ENCODE measurements around the gene LGR6. TPM values are rescaled to one million over a fixed set of nuclear protein-coding genes. Genes with fewer than 3 reads are reported as not detected.

The LGR6 gene
- total and polyA plus RNA-seq, 10 of the 15 experiments (the other 5 are each of a cell fraction or from before 2014, with no cell fraction given): not detected

- no peaks in the 10 kb centered on the region for H4K20me1 ChIP-seq (ENCODE audit: control insufficient read depth, insufficient read depth)
- SMC1A ChIA-PET (ENCODE audit: uncharacterized antibody, unreplicated experiment): no interaction called here
- no peak overlapping the region for H3K4me2 ChIP-seq (ENCODE audit: control insufficient read depth, insufficient read depth)
- no peak for ATAC-seq
- H3K4me1 ChIP-seq (ENCODE audit: control insufficient read depth, insufficient read depth, low read length): no peaks in the 10 kb centered on the region
- H3K9me3 ChIP-seq (replicated peaks; ENCODE audit: control insufficient read depth, insufficient read depth, low read length): no peaks in the 10 kb centered on the region
- no peaks in the 10 kb centered on the region for H3K79me2 ChIP-seq (ENCODE audit: control insufficient read depth, insufficient read depth, low read length)
- no peaks in the 10 kb centered on the region for H3K36me3 ChIP-seq (ENCODE audit: control insufficient read depth in 2 of 2, insufficient read depth in 2 of 2, low read length in 1 of 2)
- RAD21 ChIA-PET (ENCODE audit: unreplicated experiment): no interaction called here
- POLR2A ChIA-PET: no interaction called here
- TF ChIP-seq, protein P1, sequence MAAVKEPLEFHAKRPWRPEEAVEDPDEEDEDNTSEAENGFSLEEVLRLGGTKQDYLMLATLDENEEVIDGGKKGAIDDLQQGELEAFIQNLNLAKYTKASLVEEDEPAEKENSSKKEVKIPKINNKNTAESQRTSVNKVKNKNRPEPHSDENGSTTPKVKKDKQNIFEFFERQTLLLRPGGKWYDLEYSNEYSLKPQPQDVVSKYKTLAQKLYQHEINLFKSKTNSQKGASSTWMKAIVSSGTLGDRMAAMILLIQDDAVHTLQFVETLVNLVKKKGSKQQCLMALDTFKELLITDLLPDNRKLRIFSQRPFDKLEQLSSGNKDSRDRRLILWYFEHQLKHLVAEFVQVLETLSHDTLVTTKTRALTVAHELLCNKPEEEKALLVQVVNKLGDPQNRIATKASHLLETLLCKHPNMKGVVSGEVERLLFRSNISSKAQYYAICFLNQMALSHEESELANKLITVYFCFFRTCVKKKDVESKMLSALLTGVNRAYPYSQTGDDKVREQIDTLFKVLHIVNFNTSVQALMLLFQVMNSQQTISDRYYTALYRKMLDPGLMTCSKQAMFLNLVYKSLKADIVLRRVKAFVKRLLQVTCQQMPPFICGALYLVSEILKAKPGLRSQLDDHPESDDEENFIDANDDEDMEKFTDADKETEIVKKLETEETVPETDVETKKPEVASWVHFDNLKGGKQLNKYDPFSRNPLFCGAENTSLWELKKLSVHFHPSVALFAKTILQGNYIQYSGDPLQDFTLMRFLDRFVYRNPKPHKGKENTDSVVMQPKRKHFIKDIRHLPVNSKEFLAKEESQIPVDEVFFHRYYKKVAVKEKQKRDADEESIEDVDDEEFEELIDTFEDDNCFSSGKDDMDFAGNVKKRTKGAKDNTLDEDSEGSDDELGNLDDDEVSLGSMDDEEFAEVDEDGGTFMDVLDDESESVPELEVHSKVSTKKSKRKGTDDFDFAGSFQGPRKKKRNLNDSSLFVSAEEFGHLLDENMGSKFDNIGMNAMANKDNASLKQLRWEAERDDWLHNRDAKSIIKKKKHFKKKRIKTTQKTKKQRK (IDR thresholded peaks at IDR 0.05; ENCODE audit: low read depth, low read length): no peak
- TF ChIP-seq MEF2B (IDR thresholded peaks at IDR 0.05; ENCODE audit: partially characterized antibody, poor library complexity, severe bottlenecking) (no peak), PAX8 (IDR thresholded peaks at IDR 0.05) (no peak), HDAC6 (IDR thresholded peaks at IDR 0.05; ENCODE audit: unreplicated experiment) (no peak), BCLAF1 (IDR thresholded peaks at IDR 0.05) (no peak)
- TF ChIP-seq, protein P2, sequence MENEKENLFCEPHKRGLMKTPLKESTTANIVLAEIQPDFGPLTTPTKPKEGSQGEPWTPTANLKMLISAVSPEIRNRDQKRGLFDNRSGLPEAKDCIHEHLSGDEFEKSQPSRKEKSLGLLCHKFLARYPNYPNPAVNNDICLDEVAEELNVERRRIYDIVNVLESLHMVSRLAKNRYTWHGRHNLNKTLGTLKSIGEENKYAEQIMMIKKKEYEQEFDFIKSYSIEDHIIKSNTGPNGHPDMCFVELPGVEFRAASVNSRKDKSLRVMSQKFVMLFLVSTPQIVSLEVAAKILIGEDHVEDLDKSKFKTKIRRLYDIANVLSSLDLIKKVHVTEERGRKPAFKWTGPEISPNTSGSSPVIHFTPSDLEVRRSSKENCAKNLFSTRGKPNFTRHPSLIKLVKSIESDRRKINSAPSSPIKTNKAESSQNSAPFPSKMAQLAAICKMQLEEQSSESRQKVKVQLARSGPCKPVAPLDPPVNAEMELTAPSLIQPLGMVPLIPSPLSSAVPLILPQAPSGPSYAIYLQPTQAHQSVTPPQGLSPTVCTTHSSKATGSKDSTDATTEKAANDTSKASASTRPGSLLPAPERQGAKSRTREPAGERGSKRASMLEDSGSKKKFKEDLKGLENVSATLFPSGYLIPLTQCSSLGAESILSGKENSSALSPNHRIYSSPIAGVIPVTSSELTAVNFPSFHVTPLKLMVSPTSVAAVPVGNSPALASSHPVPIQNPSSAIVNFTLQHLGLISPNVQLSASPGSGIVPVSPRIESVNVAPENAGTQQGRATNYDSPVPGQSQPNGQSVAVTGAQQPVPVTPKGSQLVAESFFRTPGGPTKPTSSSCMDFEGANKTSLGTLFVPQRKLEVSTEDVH (IDR thresholded peaks at IDR 0.05; ENCODE audit: low read depth, partially characterized antibody): no peak
- in situ Hi-C loops (cut with MboI) (no loop called here), intact Hi-C loops (cut with micrococcal nuclease; ENCODE audit: unreplicated experiment) (loop anchor here (10.0 kb wide), 1 partner anchor 76 kb away; the partner anchor contains the start of gene LGR6)
- H2AFZ ChIP-seq (ENCODE audit: control insufficient read depth, low read depth, low read length): no peak overlapping the region
- no peak overlapping the region for H3K9ac ChIP-seq (ENCODE audit: control insufficient read depth, insufficient read depth, low read length)
- no peak for FAIRE-seq
- DNase-seq (ENCODE audit: low read depth, low spot score): no peak
- no peak overlapping the region for H3K4me3 ChIP-seq
- peaks cover 0 to 2% of the 10 kb centered on the region in 2 experiments; a peak in 2 of 4 replicates for H3K27me3 ChIP-seq (replicated peaks in 1 of 2; ENCODE audit: control insufficient read depth in 2 of 2, insufficient read depth in 2 of 2, low read length in 1 of 2)
- WGBS (ENCODE audit: insufficient coverage, insufficient replicate concordance, low lambda C conversion rate, missing lambda C conversion rate): 19% methylated on average over 8 of the region's 8 CpGs
- no TSS peak for BruUV-seq (replicated peaks)
- CTCF ChIA-PET: interaction anchor here (0.7 to 1.7 kb wide), 2 partner anchors 46 to 51 kb away, joined by 3 read pairs; no protein-coding TSS in a partner anchor
- H3K27ac ChIP-seq (ENCODE audit: control insufficient read depth, insufficient read depth): no peak overlapping the region
These were observed 77.3 kb downstream of the LGR6 start for GRCh38 chr1:202270871-202271326.
